Nephron progenitor cell (in vitro differentiated cells): Measurements from ENCODE around the gene PPIB.

ENCODE experiments used
- DNase-seq: peaks from one replicate; pipeline ENCODE4 v3.0.0; 2021
- H3K27ac Mint-ChIP-seq: 2 replicates; pipeline ENCODE4 v1.8.0; 2021; ENCODE audit warnings: mild to moderate bottlenecking, moderate library complexity, mixed read lengths
- H3K27me3 Mint-ChIP-seq: 2 replicates; pipeline ENCODE4 v1.8.0; 2021; ENCODE audit warnings: mild to moderate bottlenecking, low read depth, mixed read lengths; ENCODE audit not compliant: poor library complexity
- H3K36me3 Mint-ChIP-seq: 2 replicates; pipeline ENCODE4 v1.8.0; 2021; ENCODE audit warnings: low read depth, mixed read lengths
- H3K4me1 Mint-ChIP-seq: 2 replicates; pipeline ENCODE4 v1.8.0; 2021; ENCODE audit warnings: mixed read lengths
- H3K4me3 Mint-ChIP-seq: 2 replicates; pipeline ENCODE4 v1.8.0; 2021; ENCODE audit warnings: mild to moderate bottlenecking, moderate library complexity, mixed read lengths
- H3K9me3 Mint-ChIP-seq: 2 replicates; pipeline ENCODE4 v1.8.0; 2021; ENCODE audit warnings: mild to moderate bottlenecking, moderate library complexity, mixed read lengths
- CTCF ChIP-seq: fragments of 200-600 bp; sonication (generic); IDR thresholded peaks from 2 replicates; pipeline ENCODE4 v1.5.0; 2021; ENCODE audit warnings: antibody characterized with exemption

Gene PPIB

GRCh38 chr15:64162869-64163658 is at the start of gene PPIB:
TSS of gene PPIB (minus strand) at chr15:64163022. CDS start at chr15:64162986, 36 bp downstream.
- no peaks in the 10 kb centered on the region for H3K27me3 Mint-ChIP-seq
- DNase-seq, result peak; percentile 93
- peaks cover 19% of the 10 kb centered on the region for H3K36me3 Mint-ChIP-seq
- TF ChIP-seq CTCF, result peak; percentile 41
- H3K27ac Mint-ChIP-seq, result peak within 1 kb of the TSS; percentile 87
- peak within 1 kb of the TSS; percentile 90 for H3K4me3 Mint-ChIP-seq
- H3K4me1 Mint-ChIP-seq, result peaks cover 34% of the 10 kb centered on the region
- H3K9me3 Mint-ChIP-seq, result no peaks in the 10 kb centered on the region

- no peak overlapping the region for H3K4me3 Mint-ChIP-seq
- no peak for TF ChIP-seq CTCF
- no peaks in the 10 kb centered on the region for H3K27me3 Mint-ChIP-seq
- H3K27ac Mint-ChIP-seq, result no peak overlapping the region
- H3K36me3 Mint-ChIP-seq, result peaks cover 34% of the 10 kb centered on the region
- H3K9me3 Mint-ChIP-seq, result no peaks in the 10 kb centered on the region
- DNase-seq, result no peak
- peaks cover 23% of the 10 kb centered on the region for H3K4me1 Mint-ChIP-seq
Observed at GRCh38 chr15:64211696-64212095, 48.9 kb upstream of the PPIB start.

GRCh38 chr15:64210371-64210770 is 47.5 kb upstream of the PPIB start:
- H3K9me3 Mint-ChIP-seq, result no peaks in the 10 kb centered on the region
- no peak for TF ChIP-seq CTCF
- H3K36me3 Mint-ChIP-seq, result peaks cover 24% of the 10 kb centered on the region
- no peak overlapping the region for H3K27ac Mint-ChIP-seq
- no peak overlapping the region for H3K4me3 Mint-ChIP-seq
- no peaks in the 10 kb centered on the region for H3K27me3 Mint-ChIP-seq
- no peak for DNase-seq
- H3K4me1 Mint-ChIP-seq, result peaks cover 16% of the 10 kb centered on the region

- Mint-ChIP-seq H3K27ac (no peak overlapping the region), H3K4me1 (peaks cover 16% of the 10 kb centered on the region), H3K36me3 (peaks cover 24% of the 10 kb centered on the region), H3K27me3 (no peaks in the 10 kb centered on the region), H3K4me3 (no peak overlapping the region), H3K9me3 (no peaks in the 10 kb centered on the region)
- no peak for DNase-seq
- peak; percentile 9 for TF ChIP-seq CTCF
Observed at GRCh38 chr15:64209680-64210334, 47.0 kb upstream of the PPIB start.

- no peak for DNase-seq
- Mint-ChIP-seq H3K9me3 (no peaks in the 10 kb centered on the region), H3K4me3 (no peak overlapping the region), H3K36me3 (peaks cover 32% of the 10 kb centered on the region), H3K4me1 (no peaks in the 10 kb centered on the region), H3K27ac (no peak overlapping the region), H3K27me3 (no peaks in the 10 kb centered on the region)
- TF ChIP-seq CTCF, result no peak
Observed at GRCh38 chr15:64205202-64205601, 42.4 kb upstream of the PPIB start.
